ENCODE measurements around the gene ZBTB1.
"Not testable (repeated sequence)": the region's sequence is repeated elsewhere in the genome, so short reads cannot be mapped to it uniquely, and the experiment has no call there.

The ZBTB1 gene

GRCh38 chr14:64563696-64564095 lies 59.1 kb downstream of the ZBTB1 start:
- in situ Hi-C loops (cut with MboI; ENCODE audit: low sequenced_read_pairs): no loop called here

- in situ Hi-C loops (cut with MboI; ENCODE audit: low sequenced_read_pairs): no loop called here
Observed at GRCh38 chr14:64566651-64567122, 62.1 kb downstream of the ZBTB1 start.

DNA sequence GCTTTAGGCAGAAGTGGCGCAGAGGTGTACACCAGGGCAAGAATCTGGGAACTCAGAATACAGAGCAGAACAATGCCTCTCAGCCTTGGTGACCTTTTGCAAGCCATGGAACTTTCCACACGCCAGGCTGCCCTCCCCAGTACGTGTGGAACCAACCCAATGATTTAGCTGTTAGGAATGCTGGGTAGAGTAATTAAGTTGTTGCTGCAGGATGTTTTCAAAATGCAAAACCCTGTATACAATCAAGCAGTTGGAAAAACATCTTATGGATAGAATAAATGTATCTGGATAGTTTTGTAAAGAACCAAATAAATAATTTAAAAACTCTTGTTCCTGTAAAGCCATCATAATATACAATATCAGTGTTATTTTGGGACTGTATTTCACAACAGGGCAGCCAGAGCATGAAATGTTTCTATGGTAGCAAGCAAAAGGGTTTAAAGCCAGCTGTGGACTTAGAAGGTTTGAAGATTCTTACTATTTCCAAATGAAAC lies 64.6 kb downstream of the ZBTB1 start:
- in situ Hi-C loops (cut with MboI; ENCODE audit: low sequenced_read_pairs): no loop called here

DNA sequence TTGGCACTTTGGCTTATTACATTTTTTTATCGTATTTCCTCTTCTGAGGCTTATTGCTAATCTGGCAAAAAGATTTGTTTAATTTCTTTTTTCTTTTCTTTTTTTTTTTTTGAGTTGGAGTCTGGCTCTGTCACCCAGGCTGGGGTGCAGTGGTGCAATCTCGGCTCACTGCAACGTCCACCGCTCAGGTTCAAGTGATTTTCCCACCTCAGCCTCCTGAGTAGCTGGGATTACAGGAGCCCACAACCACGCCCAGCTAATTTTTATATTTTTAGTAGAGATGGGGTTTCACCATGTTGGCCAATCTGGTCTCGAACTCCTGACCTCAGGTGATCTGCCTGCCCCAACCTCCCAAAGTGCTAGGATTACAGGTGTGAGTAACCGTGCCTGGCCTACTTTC lies 65.1 kb downstream of the ZBTB1 start:
- in situ Hi-C loops (cut with MboI; ENCODE audit: low sequenced_read_pairs): not testable (repeated sequence)

DNA sequence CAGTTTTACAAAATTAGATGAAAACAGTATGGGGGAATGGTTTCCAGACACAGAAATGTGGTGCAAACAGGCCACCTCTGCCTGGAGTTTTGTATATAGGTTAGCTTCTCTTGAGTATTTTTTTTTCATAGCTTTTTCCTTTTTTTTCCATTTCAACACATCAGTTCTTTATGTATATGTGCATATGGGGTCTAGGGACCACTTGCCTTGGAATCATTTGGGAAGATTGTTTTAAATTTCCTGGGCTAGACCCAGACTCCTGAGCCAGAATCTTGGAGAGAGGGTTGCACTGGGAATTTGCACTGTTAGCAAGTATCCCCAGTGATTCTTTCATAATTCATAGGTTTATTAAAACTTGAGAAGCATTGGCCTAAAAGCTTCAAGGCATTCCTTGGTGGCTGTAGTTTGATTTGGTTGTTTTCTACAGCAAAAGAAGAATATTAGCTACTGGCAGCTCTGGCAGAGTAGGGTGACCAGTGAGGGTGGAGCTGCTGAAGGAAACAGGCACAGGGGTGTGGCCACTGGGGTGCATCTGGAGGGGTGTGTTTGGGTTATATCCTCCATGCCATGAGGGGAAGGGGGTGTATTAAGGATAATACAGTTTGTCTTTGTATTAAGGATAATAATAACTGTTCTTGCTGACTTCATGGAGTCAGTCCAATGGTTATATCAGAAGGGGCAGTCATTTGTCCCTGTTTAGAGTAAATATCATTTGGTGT lies 68.0 kb downstream of the ZBTB1 start:
- in situ Hi-C loops (cut with MboI; ENCODE audit: low sequenced_read_pairs): no loop called here

DNA sequence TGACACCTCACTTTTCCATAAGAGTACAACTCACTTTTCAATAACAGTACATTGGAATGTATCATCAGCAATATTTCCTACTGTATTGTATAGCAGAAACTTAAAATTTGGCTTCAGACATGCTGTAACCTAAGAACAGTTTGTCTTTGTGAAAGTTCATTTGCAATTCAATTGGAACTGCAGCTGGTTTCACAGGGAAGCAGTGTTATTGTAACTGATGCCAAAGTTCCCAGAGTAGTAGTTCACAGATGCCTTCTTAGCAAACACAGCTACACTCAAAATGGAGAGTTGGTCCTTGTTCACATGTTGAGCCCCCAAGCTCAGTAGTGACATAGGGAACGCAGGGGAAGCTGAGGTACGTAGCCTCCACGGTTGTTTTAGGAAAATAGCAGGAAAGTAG lies 68.5 kb downstream of the ZBTB1 start:
- in situ Hi-C loops (cut with MboI; ENCODE audit: low sequenced_read_pairs): no loop called here

Data from HL-60/S4 treated with phorbol 12-myristate 13-acetate at 8.2 ng/mL for 4 days and 3 days (cell line).